SK-N-MC (cell line): ENCODE results near the gene FAM216A.
"Not testable (repeated sequence)": the region's sequence is repeated elsewhere in the genome, so short reads cannot be mapped to it uniquely, and the experiment has no call there.

Experiments used
- DNase-seq: peaks from one replicate; pipeline ENCODE4 v3.0.0-alpha.2; 2011; ENCODE audit warnings: low read depth, low spot score
- H3K27ac ChIP-seq: fragments of 200-600 bp; sonication (generic); 2 replicates; pipeline ENCODE4 v1.5.1; 2016; ENCODE audit warnings: mixed run types
- H3K36me3 ChIP-seq: fragments of 200-600 bp; sonication (generic); 2 replicates; pipeline ENCODE4 v1.6.1; 2017; ENCODE audit warnings: antibody characterized with exemption, low read length, mixed read lengths; ENCODE audit not compliant: insufficient read depth
- H3K4me3 ChIP-seq: fragments of 200-600 bp; sonication (generic); 2 replicates; pipeline ENCODE4 v1.5.1; 2016
- H3K9ac ChIP-seq: fragments of 200-600 bp; sonication (generic); 2 replicates; pipeline ENCODE4 v1.8.0; 2017; ENCODE audit warnings: mixed run types, mixed read lengths; ENCODE audit not compliant: insufficient read length
- H3K9me3 ChIP-seq: fragments of 200-600 bp; sonication (generic); 2 replicates; pipeline ENCODE4 v1.6.1; 2017; ENCODE audit warnings: low read depth, mild to moderate bottlenecking, antibody characterized with exemption, low read length, moderate library complexity, mixed read lengths
- EZH2 ChIP-seq: fragments of 200-600 bp; sonication (generic); IDR thresholded peaks from one replicate; pipeline ENCODE4 v1.6.1; 2017; ENCODE audit warnings: antibody characterized with exemption
- FOXP2 ChIP-seq: optimal IDR thresholded peaks from 2 replicates; pipeline ENCODE3; 2011; ENCODE audit warnings: mild to moderate bottlenecking, moderate library complexity; ENCODE audit not compliant: insufficient read depth; ENCODE audit errors: extremely low read length, control extremely low read depth
- POLR2AphosphoS5 ChIP-seq: IDR thresholded peaks from 2 replicates; pipeline ENCODE4 v1.6.1; 2012; ENCODE audit warnings: mild to moderate bottlenecking, low read depth, low read length, borderline replicate concordance

Gene FAM216A

GRCh38 chr12:110436231-110436630 is 32.4 kb upstream of the FAM216A start:
- TF ChIP-seq EZH2 (no peak), FOXP2 (no peak), POLR2AphosphoS5 (no peak)
- DNase-seq: no peak
- no peaks in the 10 kb centered on the region for H3K9me3 ChIP-seq
- no peak overlapping the region for H3K27ac ChIP-seq
- H3K4me3 ChIP-seq: no peak overlapping the region
- no peak overlapping the region for H3K9ac ChIP-seq
- peaks cover 42% of the 10 kb centered on the region for H3K36me3 ChIP-seq

GRCh38 chr12:110444455-110444854 is 24.2 kb upstream of the FAM216A start:
- H3K9ac ChIP-seq: no peak overlapping the region
- peaks cover 31% of the 10 kb centered on the region for H3K36me3 ChIP-seq
- DNase-seq: no peak
- H3K9me3 ChIP-seq: no peaks in the 10 kb centered on the region
- TF ChIP-seq FOXP2 (no peak), POLR2AphosphoS5 (no peak), EZH2 (no peak)
- no peak overlapping the region for H3K27ac ChIP-seq
- H3K4me3 ChIP-seq: no peak overlapping the region

GRCh38 chr12:110449799-110450497 is 18.7 kb upstream of the FAM216A start, which contains the start of gene ARPC3:
TSS of gene ARPC3 (minus strand) at chr12:110450337. CDS start at chr12:110450260, 77 bp downstream.
- Histone ChIP-seq H3K9ac (peak within 1 kb of the TSS; percentile 82), H3K4me3 (peak within 1 kb of the TSS; percentile 100), H3K36me3 (peaks cover 17% of the 10 kb centered on the region), H3K9me3 (no peaks in the 10 kb centered on the region), H3K27ac (peak within 1 kb of the TSS; percentile 72)
- peak; percentile 69 for TF ChIP-seq FOXP2
- no peak for TF ChIP-seq EZH2
- peak; percentile 93 for TF ChIP-seq POLR2AphosphoS5
- DNase-seq: peak; percentile 42

GRCh38 chr12:110451263-110451662 is 17.4 kb upstream of the FAM216A start:
- H3K4me3 ChIP-seq: no peak overlapping the region
- peaks cover 18% of the 10 kb centered on the region; the same call in 1 of the 2 replicates for H3K36me3 ChIP-seq
- TF ChIP-seq EZH2 (no peak), POLR2AphosphoS5 (no peak), FOXP2 (no peak)
- no peaks in the 10 kb centered on the region for H3K9me3 ChIP-seq
- DNase-seq: no peak
- no peak overlapping the region for H3K9ac ChIP-seq
- peak overlapping the region; percentile 54; the same call in 1 of the 2 replicates for H3K27ac ChIP-seq

GRCh38 chr12:110453569-110454296 is 14.9 kb upstream of the FAM216A start:
- H3K4me3 ChIP-seq: no peak overlapping the region
- H3K36me3 ChIP-seq: peaks cover 23% of the 10 kb centered on the region; the same call in 1 of the 2 replicates
- H3K9ac ChIP-seq: peak overlapping the region; percentile 15
- DNase-seq: no peak
- peak overlapping the region; percentile 40; the same call in 1 of the 2 replicates for H3K27ac ChIP-seq
- no peak for TF ChIP-seq POLR2AphosphoS5
- TF ChIP-seq EZH2: no peak
- TF ChIP-seq FOXP2: no peak
- no peaks in the 10 kb centered on the region for H3K9me3 ChIP-seq

GRCh38 chr12:110458756-110459155 is 9.9 kb upstream of the FAM216A start:
- no peaks in the 10 kb centered on the region for H3K9me3 ChIP-seq
- no peak overlapping the region for H3K27ac ChIP-seq
- no peak for DNase-seq
- peaks cover 40% of the 10 kb centered on the region; the same call in 1 of the 2 replicates for H3K36me3 ChIP-seq
- TF ChIP-seq EZH2: no peak
- TF ChIP-seq FOXP2: no peak
- no peak for TF ChIP-seq POLR2AphosphoS5
- H3K9ac ChIP-seq: no peak overlapping the region
- no peak overlapping the region for H3K4me3 ChIP-seq

- not testable (repeated sequence) for H3K9me3 ChIP-seq, H3K27ac ChIP-seq, DNase-seq, H3K9ac ChIP-seq, H3K4me3 ChIP-seq
- H3K36me3 ChIP-seq: peaks cover 42% of the 10 kb centered on the region
These were observed 7.5 kb upstream of the FAM216A start for GRCh38 chr12:110461189-110461588.

GRCh38 chr12:110465024-110465423 is 3.6 kb upstream of the FAM216A start:
- Histone ChIP-seq H3K36me3 (peaks cover 28% of the 10 kb centered on the region), H3K9ac (no peak overlapping the region), H3K4me3 (no peak overlapping the region), H3K9me3 (no peaks in the 10 kb centered on the region), H3K27ac (no peak overlapping the region)
- TF ChIP-seq EZH2 (no peak), POLR2AphosphoS5 (no peak), FOXP2 (no peak)
- no peak for DNase-seq

GRCh38 chr12:110465765-110466164 is 2.9 kb upstream of the FAM216A start:
- DNase-seq, H3K4me3 ChIP-seq, H3K9me3 ChIP-seq, H3K9ac ChIP-seq, H3K27ac ChIP-seq: not testable (repeated sequence)
- peaks cover 25% of the 10 kb centered on the region for H3K36me3 ChIP-seq
